ENCODE data around the gene DCLK2.

- TF ChIP-seq GATA2 (IDR thresholded peaks at IDR 0.05; ENCODE audit: low read depth, low read length) (no peak), GATA3 (IDR thresholded peaks at IDR 0.05; ENCODE audit: low read depth, low read length) (no peak)
Measured at GRCh38 chr4:150104404-150105027, 26.3 kb downstream of the DCLK2 start.
